ENCODE data around the gene MTR. TPM values are rescaled to one million over a fixed set of nuclear protein-coding genes. Genes with fewer than 3 reads are reported as not detected.

The MTR gene
- total RNA-seq, 1 donor from 2014 or later = 35.8 TPM

DNA sequence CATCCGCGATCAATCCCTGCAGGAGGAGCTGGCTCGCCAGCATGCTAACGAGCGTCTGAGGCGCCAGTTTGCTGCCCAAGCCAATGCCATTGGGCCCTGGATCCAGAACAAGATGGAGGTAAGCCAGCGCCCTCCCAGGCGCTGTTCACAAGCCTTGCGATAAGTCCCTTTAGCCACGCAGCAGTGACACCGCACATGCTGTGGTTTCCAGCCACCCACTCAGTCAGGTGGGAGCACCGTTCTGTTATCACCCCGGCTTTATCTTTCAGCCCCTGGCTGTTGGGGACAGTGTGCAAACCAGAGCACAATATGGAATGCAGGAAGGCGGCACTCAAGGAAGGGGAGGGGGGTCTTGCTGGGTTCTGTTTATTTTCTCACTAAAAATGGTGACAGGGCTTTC lies 41.1 kb upstream of the MTR start:
- H3K79me2 ChIP-seq (ENCODE audit: insufficient read depth, low read length) = no peaks in the 10 kb centered on the region
- Mint-ChIP-seq H3K27me3 (ENCODE audit: low read depth, unreplicated experiment) (no peaks in the 10 kb centered on the region), H3K27ac (ENCODE audit: unreplicated experiment) (no peak overlapping the region), H3K36me3 (ENCODE audit: low read depth, unreplicated experiment) (no peaks in the 10 kb centered on the region), H3K9me3 (ENCODE audit: unreplicated experiment) (no peaks in the 10 kb centered on the region), H3K4me3 (ENCODE audit: unreplicated experiment) (no peak overlapping the region), H3K4me1 (ENCODE audit: low read depth, unreplicated experiment) (no peaks in the 10 kb centered on the region)
- no peak overlapping the region for H3K9ac ChIP-seq (ENCODE audit: low read length)
- H3K27me3 ChIP-seq (ENCODE audit: insufficient read depth, low read length) = no peaks in the 10 kb centered on the region
- no peaks in the 10 kb centered on the region for H3K4me1 ChIP-seq (ENCODE audit: insufficient read depth, low read length)
- FAIRE-seq (no peak), DNase-seq (ENCODE audit: low read depth) (no peak)
- no peaks in the 10 kb centered on the region for H3K9me3 ChIP-seq (ENCODE audit: insufficient read depth, low read depth, low read length)
- TF ChIP-seq EZH2 (IDR thresholded peaks at IDR 0.05; ENCODE audit: insufficient read depth, low read length) = no peak
- TF ChIP-seq, protein P1, sequence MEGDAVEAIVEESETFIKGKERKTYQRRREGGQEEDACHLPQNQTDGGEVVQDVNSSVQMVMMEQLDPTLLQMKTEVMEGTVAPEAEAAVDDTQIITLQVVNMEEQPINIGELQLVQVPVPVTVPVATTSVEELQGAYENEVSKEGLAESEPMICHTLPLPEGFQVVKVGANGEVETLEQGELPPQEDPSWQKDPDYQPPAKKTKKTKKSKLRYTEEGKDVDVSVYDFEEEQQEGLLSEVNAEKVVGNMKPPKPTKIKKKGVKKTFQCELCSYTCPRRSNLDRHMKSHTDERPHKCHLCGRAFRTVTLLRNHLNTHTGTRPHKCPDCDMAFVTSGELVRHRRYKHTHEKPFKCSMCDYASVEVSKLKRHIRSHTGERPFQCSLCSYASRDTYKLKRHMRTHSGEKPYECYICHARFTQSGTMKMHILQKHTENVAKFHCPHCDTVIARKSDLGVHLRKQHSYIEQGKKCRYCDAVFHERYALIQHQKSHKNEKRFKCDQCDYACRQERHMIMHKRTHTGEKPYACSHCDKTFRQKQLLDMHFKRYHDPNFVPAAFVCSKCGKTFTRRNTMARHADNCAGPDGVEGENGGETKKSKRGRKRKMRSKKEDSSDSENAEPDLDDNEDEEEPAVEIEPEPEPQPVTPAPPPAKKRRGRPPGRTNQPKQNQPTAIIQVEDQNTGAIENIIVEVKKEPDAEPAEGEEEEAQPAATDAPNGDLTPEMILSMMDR (IDR thresholded peaks at IDR 0.05; ENCODE audit: insufficient read depth, low read depth, low read length) = no peak
- no peak overlapping the region for H3K4me2 ChIP-seq (ENCODE audit: low read length)
- no peak overlapping the region for H3K27ac ChIP-seq (ENCODE audit: low read depth, low read length)
- no peak overlapping the region for H3K4me3 ChIP-seq (ENCODE audit: insufficient read depth, low read depth, low read length)
- no peaks in the 10 kb centered on the region for H3K36me3 ChIP-seq (ENCODE audit: insufficient read depth, low read length)
- no peak overlapping the region for H2AFZ ChIP-seq (ENCODE audit: low read depth, low read length)
- no peaks in the 10 kb centered on the region for H4K20me1 ChIP-seq (ENCODE audit: insufficient read depth, low read length)

DNA sequence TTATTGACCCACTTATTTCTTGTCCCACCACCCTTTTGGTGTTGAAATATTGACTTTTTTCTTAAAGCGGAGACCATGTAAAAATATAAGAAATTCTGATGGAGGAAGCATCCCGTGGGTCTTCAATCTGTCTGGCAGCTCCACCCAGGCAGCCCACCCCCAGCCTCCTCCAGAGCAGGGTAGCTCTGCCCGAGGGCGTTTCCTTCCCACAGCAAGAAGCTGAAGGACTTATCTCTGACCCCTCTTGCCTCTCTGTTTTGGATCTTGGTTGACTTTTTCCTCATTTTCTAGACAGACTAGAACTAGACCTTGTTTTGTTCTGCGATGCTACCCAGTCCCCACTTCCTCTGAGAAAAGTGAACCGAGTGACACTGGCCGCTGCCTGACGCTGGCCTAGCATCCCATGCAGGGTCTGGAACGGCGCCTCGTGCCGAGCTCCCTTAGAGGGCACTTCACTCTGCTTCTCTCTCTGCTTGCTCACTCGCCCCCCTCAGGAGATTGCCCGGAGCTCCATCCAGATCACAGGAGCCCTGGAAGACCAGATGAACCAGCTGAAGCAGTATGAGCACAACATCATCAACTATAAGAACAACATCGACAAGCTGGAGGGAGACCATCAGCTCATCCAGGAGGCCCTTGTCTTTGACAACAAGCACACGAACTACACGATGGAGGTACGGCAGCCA lies 40.4 kb upstream of the MTR start:
- Histone ChIP-seq H3K27ac (ENCODE audit: low read depth, low read length) (no peak overlapping the region), H2AFZ (ENCODE audit: low read depth, low read length) (no peak overlapping the region), H3K4me2 (ENCODE audit: low read length) (no peak overlapping the region), H3K79me2 (ENCODE audit: insufficient read depth, low read length) (no peaks in the 10 kb centered on the region), H3K4me3 (ENCODE audit: insufficient read depth, low read depth, low read length) (no peak overlapping the region), H3K36me3 (ENCODE audit: insufficient read depth, low read length) (no peaks in the 10 kb centered on the region), H3K27me3 (ENCODE audit: insufficient read depth, low read length) (no peaks in the 10 kb centered on the region), H3K9ac (ENCODE audit: low read length) (no peak overlapping the region), H3K9me3 (ENCODE audit: insufficient read depth, low read depth, low read length) (no peaks in the 10 kb centered on the region), H3K4me1 (ENCODE audit: insufficient read depth, low read length) (no peaks in the 10 kb centered on the region), H4K20me1 (ENCODE audit: insufficient read depth, low read length) (no peaks in the 10 kb centered on the region)
- Mint-ChIP-seq H3K36me3 (ENCODE audit: low read depth, unreplicated experiment) (no peaks in the 10 kb centered on the region), H3K4me3 (ENCODE audit: unreplicated experiment) (no peak overlapping the region), H3K9me3 (ENCODE audit: unreplicated experiment) (no peaks in the 10 kb centered on the region), H3K4me1 (ENCODE audit: low read depth, unreplicated experiment) (no peaks in the 10 kb centered on the region), H3K27me3 (ENCODE audit: low read depth, unreplicated experiment) (no peaks in the 10 kb centered on the region), H3K27ac (ENCODE audit: unreplicated experiment) (no peak overlapping the region)
- no peak for TF ChIP-seq EZH2 (IDR thresholded peaks at IDR 0.05; ENCODE audit: insufficient read depth, low read length)
- TF ChIP-seq, protein P1 (IDR thresholded peaks at IDR 0.05; ENCODE audit: insufficient read depth, low read depth, low read length) = no peak
- FAIRE-seq = no peak
- DNase-seq (ENCODE audit: low read depth) = no peak

DNA sequence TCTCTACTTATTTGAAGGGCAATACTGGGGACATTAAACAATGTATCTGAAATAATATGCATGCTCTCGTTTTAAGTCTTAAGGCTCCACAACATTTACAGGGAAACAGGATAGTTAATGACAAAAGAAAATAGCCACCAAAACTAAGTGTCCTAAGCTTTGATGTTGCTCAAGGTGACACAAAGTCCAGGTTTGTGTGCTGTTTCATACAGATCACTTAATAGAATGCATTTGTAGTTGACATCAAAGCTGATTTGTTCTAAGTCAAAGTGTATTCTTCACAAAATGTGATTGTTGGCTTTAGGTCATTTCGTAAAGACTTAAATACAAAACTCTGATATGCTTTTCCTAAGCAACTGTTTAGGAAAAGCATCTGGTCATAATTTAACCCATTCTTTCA lies 37.5 kb upstream of the MTR start:
- no peak overlapping the region for H3K27ac Mint-ChIP-seq (ENCODE audit: unreplicated experiment)
- H3K27me3 Mint-ChIP-seq (ENCODE audit: low read depth, unreplicated experiment) = no peaks in the 10 kb centered on the region
- no peaks in the 10 kb centered on the region for H3K4me1 ChIP-seq (ENCODE audit: insufficient read depth, low read length)
- no peaks in the 10 kb centered on the region for H3K9me3 ChIP-seq (ENCODE audit: insufficient read depth, low read depth, low read length)
- TF ChIP-seq, protein P1 (IDR thresholded peaks at IDR 0.05; ENCODE audit: insufficient read depth, low read depth, low read length) = no peak
- no peak for TF ChIP-seq EZH2 (IDR thresholded peaks at IDR 0.05; ENCODE audit: insufficient read depth, low read length)
- H3K4me2 ChIP-seq (ENCODE audit: low read length) = no peak overlapping the region
- no peak overlapping the region for H3K27ac ChIP-seq (ENCODE audit: low read depth, low read length)
- no peaks in the 10 kb centered on the region for H3K79me2 ChIP-seq (ENCODE audit: insufficient read depth, low read length)
- DNase-seq (ENCODE audit: low read depth) (no peak), FAIRE-seq (no peak)
- H4K20me1 ChIP-seq (ENCODE audit: insufficient read depth, low read length) = no peaks in the 10 kb centered on the region
- no peak overlapping the region for H3K9ac ChIP-seq (ENCODE audit: low read length)
- H3K9me3 Mint-ChIP-seq (ENCODE audit: unreplicated experiment) = no peaks in the 10 kb centered on the region
- H3K27me3 ChIP-seq (ENCODE audit: insufficient read depth, low read length) = no peaks in the 10 kb centered on the region
- H3K4me1 Mint-ChIP-seq (ENCODE audit: low read depth, unreplicated experiment) = no peaks in the 10 kb centered on the region
- H3K36me3 ChIP-seq (ENCODE audit: insufficient read depth, low read length) = no peaks in the 10 kb centered on the region
- H3K36me3 Mint-ChIP-seq (ENCODE audit: low read depth, unreplicated experiment) = no peaks in the 10 kb centered on the region
- H2AFZ ChIP-seq (ENCODE audit: low read depth, low read length) = no peak overlapping the region
- no peak overlapping the region for H3K4me3 Mint-ChIP-seq (ENCODE audit: unreplicated experiment)
- no peak overlapping the region for H3K4me3 ChIP-seq (ENCODE audit: insufficient read depth, low read depth, low read length)
